H1 (cell line): ENCODE measurements around the gene TAF8. TPM values are rescaled to one million over a fixed set of nuclear protein-coding genes. Genes with fewer than 3 reads are reported as not detected.

Experiments
- CEBPB ChIP-seq: IDR thresholded peaks from 2 replicates; pipeline ENCODE4 v1.6.1; 2012; ENCODE audit warnings: low read depth, low read length
- CHD2 ChIP-seq: IDR thresholded peaks from 2 replicates; pipeline ENCODE4 v1.6.1; 2012; ENCODE audit warnings: low read length, improper control_type of control experiment
- HDAC2 ChIP-seq, 2 experiments: fragments of 300-600 bp in 1 of 2; sonication (generic) in 1 of 2; IDR thresholded peaks; 2 replicates each; pipeline ENCODE4 v1.6.1; 2011 to 2012; ENCODE audit warnings: low read depth in 2 of 2, low read length in 2 of 2, mild to moderate bottlenecking in 2 of 2, moderate library complexity in 2 of 2, borderline replicate concordance in 1 of 2, inconsistent platforms in 1 of 2
- KDM1A ChIP-seq: fragments of 200-600, 300-600 bp; sonication (generic); IDR thresholded peaks from 2 replicates; pipeline ENCODE4 v1.7.1; 2016; ENCODE audit warnings: mild to moderate bottlenecking, low read length, borderline replicate concordance
- KDM5A ChIP-seq: fragments of 200-600 bp; IDR thresholded peaks from 2 replicates; pipeline ENCODE4 v1.7.1; 2012; ENCODE audit warnings: mild to moderate bottlenecking, low read length, inconsistent platforms, mixed read lengths
- NANOG ChIP-seq: IDR thresholded peaks from 2 replicates; pipeline ENCODE4 v1.6.1; 2011; ENCODE audit warnings: low read length, low read depth, mild to moderate bottlenecking, inconsistent platforms; ENCODE audit not compliant: insufficient read depth, poor library complexity, severe bottlenecking
- SIN3A ChIP-seq, 2 experiments: IDR thresholded peaks in 1 of 2; conservative IDR thresholded peaks in 1 of 2; 2 replicates each; pipeline ENCODE4 v1.6.1; 2011 to 2012; ENCODE audit warnings: low read length in 2 of 2, improper control_type of control experiment in 1 of 2, low read depth in 1 of 2, mild to moderate bottlenecking in 1 of 2
- SP4 ChIP-seq: IDR thresholded peaks from 2 replicates; pipeline ENCODE4 v1.6.1; 2012; ENCODE audit warnings: low read length, inconsistent platforms
- SRF ChIP-seq: IDR thresholded peaks from 2 replicates; pipeline ENCODE4 v1.6.1; 2011; ENCODE audit warnings: mild to moderate bottlenecking, low read depth, low read length, moderate library complexity
- TCF12 ChIP-seq: IDR thresholded peaks from 2 replicates; pipeline ENCODE4 v1.6.1; 2011; ENCODE audit warnings: low read depth, mild to moderate bottlenecking, low read length
- polyA plus RNA-seq, 7 experiments: library from polyadenylated mRNA; depleted of rRNA in 3 of 7; stranded (reverse) in 5 of 7; unstranded in 2 of 7; fragments of >200 nt in 5 of 7; fragments of 200-250 nt in 2 of 7; gene quantifications; 1 replicate in 5 of 7; 2 replicates in 1 of 7; 4 replicates in 1 of 7; pipeline versions ENCODE4 v1.2.1 to v1.2.3, GENCODE V29; 2011 to 2013; ENCODE audit warnings: missing spikeins in 2 of 7, mixed read lengths in 2 of 7
- total RNA-seq: library from RNA; stranded (reverse); fragmentation: NEBNext Ultra II Directional; extraction: Animal tissue kit (Norgen Biotek cat#: 25700); gene quantifications from 2 replicates; pipeline ENCODE4 v1.2.1, GENCODE V29; 2021

The TAF8 gene
- total and polyA plus RNA-seq, 2 of the 8 experiments (the other 6 are each of a cell fraction or from before 2014, with no cell fraction given), result 32.2 to 34.0 TPM

- TF ChIP-seq SIN3A (conservative IDR thresholded peaks at IDR 0.05 in 1 of 2, IDR thresholded peaks at IDR 0.05 in 1 of 2; ENCODE audit: low read depth in 1 of 2, low read length in 2 of 2) (no peak), SRF (no peak), KDM5A (no peak), KDM1A (no peak), CHD2 (no peak), CEBPB (no peak), SP4 (no peak), NANOG (no peak), HDAC2 (IDR thresholded peaks at IDR 0.05; ENCODE audit: borderline replicate concordance in 1 of 2, low read depth in 2 of 2, low read length in 2 of 2) (no peak), TCF12 (no peak)
Observed at GRCh38 chr6:42106112-42107023, 56.0 kb downstream of the TAF8 start (continued).
